Measurements from ENCODE around the gene ANO2.

Gene ANO2

DNA sequence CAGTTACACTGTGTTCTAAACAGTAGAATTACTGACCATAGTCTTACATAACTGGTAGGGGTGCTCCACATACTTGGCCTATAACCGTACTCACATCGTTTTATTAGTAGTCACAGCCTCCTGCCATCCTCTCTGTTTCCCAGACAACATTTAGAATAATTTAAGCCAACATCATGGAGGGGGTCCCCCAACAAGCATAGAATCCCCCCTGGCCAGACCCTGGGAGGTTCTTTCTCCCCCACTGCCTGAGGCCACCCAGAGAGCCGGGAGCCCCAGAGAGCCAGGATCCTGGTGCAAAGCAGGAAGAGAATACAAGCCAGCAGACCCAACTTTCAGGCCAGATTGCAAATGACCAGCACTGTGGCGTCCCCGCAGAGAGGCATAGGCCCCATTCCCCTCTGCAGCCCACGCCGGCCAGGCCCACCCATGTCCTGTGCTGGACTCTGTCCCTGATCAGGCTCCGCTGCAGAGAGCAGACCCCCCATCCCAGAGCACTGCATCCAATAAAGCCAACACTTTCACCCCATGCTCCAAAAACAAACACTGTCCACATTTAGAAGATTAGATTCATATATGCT, 317.9 kb downstream of the ANO2 start:
- no peak for DNase-seq (ENCODE audit: low read depth)
- H3K4me3 ChIP-seq (ENCODE audit: low read length) = no peak overlapping the region
- TF ChIP-seq, protein P1, sequence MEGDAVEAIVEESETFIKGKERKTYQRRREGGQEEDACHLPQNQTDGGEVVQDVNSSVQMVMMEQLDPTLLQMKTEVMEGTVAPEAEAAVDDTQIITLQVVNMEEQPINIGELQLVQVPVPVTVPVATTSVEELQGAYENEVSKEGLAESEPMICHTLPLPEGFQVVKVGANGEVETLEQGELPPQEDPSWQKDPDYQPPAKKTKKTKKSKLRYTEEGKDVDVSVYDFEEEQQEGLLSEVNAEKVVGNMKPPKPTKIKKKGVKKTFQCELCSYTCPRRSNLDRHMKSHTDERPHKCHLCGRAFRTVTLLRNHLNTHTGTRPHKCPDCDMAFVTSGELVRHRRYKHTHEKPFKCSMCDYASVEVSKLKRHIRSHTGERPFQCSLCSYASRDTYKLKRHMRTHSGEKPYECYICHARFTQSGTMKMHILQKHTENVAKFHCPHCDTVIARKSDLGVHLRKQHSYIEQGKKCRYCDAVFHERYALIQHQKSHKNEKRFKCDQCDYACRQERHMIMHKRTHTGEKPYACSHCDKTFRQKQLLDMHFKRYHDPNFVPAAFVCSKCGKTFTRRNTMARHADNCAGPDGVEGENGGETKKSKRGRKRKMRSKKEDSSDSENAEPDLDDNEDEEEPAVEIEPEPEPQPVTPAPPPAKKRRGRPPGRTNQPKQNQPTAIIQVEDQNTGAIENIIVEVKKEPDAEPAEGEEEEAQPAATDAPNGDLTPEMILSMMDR (conservative IDR thresholded peaks at IDR 0.05; ENCODE audit: low read depth, low read length) = no peak

DNA sequence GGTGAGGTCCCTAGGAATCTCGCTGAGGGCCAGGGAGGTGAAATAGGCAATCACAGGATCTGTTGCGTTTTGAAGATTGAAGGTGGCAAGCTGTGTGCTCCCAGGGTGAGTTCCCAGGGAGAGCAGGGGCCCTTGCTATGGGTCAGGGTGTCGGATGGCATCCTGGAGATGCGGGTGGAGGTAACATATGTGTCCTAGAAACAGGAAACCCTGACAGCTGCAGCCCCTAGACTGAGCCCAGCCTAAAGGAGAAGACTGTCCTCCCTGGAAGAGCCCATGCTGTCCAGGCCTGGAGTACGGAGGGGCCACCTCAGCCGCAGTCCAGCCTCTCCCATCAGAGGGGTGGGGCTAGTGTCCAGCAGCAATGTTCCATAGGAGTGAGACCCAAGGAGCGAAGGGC, 318.9 kb downstream of the ANO2 start:
- H3K4me3 ChIP-seq (ENCODE audit: low read length) = no peak overlapping the region
- no peak for DNase-seq (ENCODE audit: low read depth)
- TF ChIP-seq, protein P1 (conservative IDR thresholded peaks at IDR 0.05; ENCODE audit: low read depth, low read length) = no peak

DNA sequence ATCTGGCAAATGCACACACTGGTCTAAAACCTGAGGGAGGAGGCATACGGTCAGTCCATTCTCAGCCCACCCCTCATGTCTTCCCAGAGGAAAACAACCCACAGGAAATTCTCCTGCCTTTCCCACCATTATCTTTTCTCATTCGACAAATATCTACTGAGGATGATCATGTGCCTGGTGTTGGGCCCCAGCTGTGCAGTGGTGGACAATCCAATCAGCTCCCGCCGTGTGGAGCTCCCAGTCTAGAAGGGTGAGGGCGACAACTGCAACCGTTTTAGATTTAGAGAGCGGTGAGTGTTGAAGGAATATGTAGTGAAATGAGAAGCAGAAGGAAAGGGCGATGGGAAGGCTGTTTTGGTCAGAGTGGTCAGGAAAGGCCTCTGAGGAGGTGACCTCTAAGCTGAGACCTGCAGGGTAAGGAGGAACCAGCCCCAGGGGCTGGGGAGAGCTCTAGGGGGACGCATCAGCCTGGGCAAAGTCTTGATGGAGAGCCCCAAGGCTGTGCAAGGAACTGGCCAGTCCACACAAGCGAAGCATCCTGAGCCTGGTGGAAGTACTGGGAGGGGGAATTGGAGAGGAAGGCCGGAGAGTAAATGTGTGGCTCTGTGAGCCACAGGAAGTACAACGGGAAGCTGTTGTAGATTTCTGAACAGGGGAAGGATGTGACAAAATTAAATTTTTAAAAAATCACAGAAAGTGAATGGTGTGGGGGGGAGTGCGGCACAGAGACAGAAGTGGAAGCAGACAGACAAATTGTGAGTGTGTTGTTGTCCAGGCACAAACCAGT, 320.4 kb downstream of the ANO2 start:
- H3K4me3 ChIP-seq (ENCODE audit: low read length) = no peak overlapping the region
- DNase-seq (ENCODE audit: low read depth) = no peak
- TF ChIP-seq, protein P1 (conservative IDR thresholded peaks at IDR 0.05; ENCODE audit: low read depth, low read length) = no peak

DNA sequence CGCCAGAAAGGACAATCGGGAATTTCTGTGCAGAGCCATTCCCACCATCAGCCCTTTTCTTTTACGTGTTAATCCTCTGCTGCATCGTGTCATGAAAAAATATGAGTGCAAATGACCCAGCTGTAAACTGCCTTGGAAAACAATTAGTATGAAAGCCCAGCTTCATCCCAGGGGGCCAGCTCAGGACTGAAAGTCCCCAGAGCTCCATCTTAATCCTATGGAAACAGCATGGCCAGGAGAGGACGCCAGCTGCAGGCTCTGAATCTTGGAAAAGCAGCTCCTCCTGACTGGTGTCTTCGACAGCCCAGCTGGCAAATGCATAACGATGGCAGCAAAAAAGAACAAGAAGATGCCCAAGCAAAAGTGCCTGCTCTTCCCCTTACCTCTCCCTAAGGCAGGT, 321.6 kb downstream of the ANO2 start:
- no peak overlapping the region for H3K4me3 ChIP-seq (ENCODE audit: low read length)
- no peak for DNase-seq (ENCODE audit: low read depth)
- TF ChIP-seq, protein P1 (conservative IDR thresholded peaks at IDR 0.05; ENCODE audit: low read depth, low read length) = no peak

DNA sequence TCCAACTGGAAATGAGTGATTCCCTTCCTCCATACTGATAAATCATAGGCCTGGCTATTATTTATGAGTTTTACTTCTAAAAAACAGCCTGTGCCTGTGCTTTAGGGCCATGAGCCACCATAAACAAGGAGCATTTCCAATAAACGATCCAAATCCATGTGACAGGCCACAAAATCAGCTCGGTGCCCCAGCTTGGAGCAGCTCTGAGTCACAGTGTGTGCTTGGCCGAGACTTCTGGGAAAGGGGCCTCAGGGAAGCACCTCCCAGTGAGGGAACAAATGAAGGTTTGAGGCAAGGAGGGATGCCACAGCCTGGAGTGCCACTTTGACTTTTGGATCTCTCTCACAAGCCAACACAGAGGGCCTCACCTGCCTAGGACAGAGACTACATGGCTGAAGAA, 322.8 kb downstream of the ANO2 start:
- no peak overlapping the region for H3K4me3 ChIP-seq (ENCODE audit: low read length)
- TF ChIP-seq, protein P1 (conservative IDR thresholded peaks at IDR 0.05; ENCODE audit: low read depth, low read length) = no peak
- DNase-seq (ENCODE audit: low read depth) = no peak

DNA sequence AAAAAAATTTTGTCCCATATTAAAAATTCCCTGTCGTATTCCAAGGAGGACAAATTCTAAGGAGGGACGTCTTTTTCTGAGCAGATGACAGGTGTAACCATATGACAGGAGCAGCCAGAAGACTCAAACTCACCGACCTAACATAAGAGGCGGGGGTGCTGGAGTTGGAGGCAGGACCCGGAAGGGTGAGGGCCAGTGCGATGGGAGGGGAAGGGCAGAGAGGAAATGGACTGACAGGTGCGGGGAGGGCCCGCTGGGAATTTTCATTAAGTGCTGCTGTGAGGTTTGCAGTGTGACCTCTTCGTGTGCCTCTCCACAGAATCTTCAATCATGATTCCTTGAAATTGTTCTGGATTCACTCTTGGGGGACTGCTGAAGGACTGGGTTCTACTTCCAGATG, 323.7 kb downstream of the ANO2 start:
- no peak for DNase-seq (ENCODE audit: low read depth)
- TF ChIP-seq, protein P1 (conservative IDR thresholded peaks at IDR 0.05; ENCODE audit: low read depth, low read length) = no peak
- no peak overlapping the region for H3K4me3 ChIP-seq (ENCODE audit: low read length)

DNA sequence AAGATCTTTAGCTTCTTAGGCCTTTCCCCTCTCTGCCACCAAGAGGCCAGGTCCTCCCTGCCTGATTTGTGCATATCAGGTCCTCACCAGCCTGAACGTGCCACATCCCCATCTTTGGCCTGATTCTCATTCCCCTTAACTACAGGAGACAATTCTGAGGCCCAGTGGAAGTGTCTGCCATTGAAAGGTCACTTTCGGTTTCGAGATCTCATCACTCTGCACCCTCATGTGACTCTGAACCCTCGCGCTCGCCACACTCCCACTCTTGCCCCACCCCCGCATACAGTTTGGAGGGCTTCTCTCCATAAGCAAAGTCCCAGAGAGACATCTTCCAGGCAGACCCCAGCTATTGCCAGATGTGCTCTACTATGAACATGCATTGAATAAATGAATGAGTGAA, 324.2 kb downstream of the ANO2 start:
- no peak overlapping the region for H3K4me3 ChIP-seq (ENCODE audit: low read length)
- DNase-seq (ENCODE audit: low read depth) = no peak
- TF ChIP-seq, protein P1 (conservative IDR thresholded peaks at IDR 0.05; ENCODE audit: low read depth, low read length) = no peak
